SK-N-SH treated with all-trans-retinoic acid at 6 μM for 48 hours (cell line): ENCODE data around the gene ANO8.

Experiments used
- ARNTL ChIP-seq: fragments of 450-650 bp; formaldehyde crosslinking; IDR thresholded peaks from 2 replicates; pipeline ENCODE4 v1.5.0; 2020; ENCODE audit warnings: low read depth, mild to moderate bottlenecking, moderate library complexity, borderline replicate concordance
- BACH2 ChIP-seq: fragments of 250-450 bp; sonication (Bioruptor Pico); IDR thresholded peaks from 2 replicates; pipeline ENCODE4 v1.9.0; 2021; ENCODE audit warnings: mild to moderate bottlenecking, borderline replicate concordance
- CREB5 ChIP-seq: fragments of 250-450 bp; sonication (Bioruptor Pico); IDR thresholded peaks from 2 replicates; pipeline ENCODE4 v1.5.1; 2020; ENCODE audit warnings: low read depth, mild to moderate bottlenecking, moderate library complexity
- ESRRG ChIP-seq: fragments of 250-450 bp; sonication (Bioruptor Pico); IDR thresholded peaks from 2 replicates; pipeline ENCODE4 v1.6.1; 2021; ENCODE audit warnings: mild to moderate bottlenecking
- ISL1 ChIP-seq: fragments of 250-450 bp; sonication (Bioruptor Pico); IDR thresholded peaks from 2 replicates; pipeline ENCODE4 v2.1.2; 2022; ENCODE audit warnings: mild to moderate bottlenecking, moderate library complexity
- OSR1 ChIP-seq: fragments of 250-450 bp; sonication (Bioruptor Pico); IDR thresholded peaks from 2 replicates; pipeline ENCODE4 v1.8.0; 2022; ENCODE audit warnings: moderate library complexity, mild to moderate bottlenecking, inconsistent platforms
- PPARA ChIP-seq: fragments of 250-450 bp; sonication (Bioruptor Pico); IDR thresholded peaks from 2 replicates; pipeline ENCODE4 v1.5.0; 2020; ENCODE audit warnings: mild to moderate bottlenecking, borderline replicate concordance
- SNAI2 ChIP-seq: fragments of 250-450 bp; sonication (Bioruptor Pico); IDR thresholded peaks from 2 replicates; pipeline ENCODE4 v1.5.0; 2020; ENCODE audit warnings: mild to moderate bottlenecking, moderate library complexity
- TOX ChIP-seq: fragments of 250-450 bp; sonication (Bioruptor Pico); IDR thresholded peaks from 2 replicates; pipeline ENCODE4 v1.8.0; 2021; ENCODE audit warnings: mild to moderate bottlenecking, moderate library complexity, borderline replicate concordance
- ZFP30 ChIP-seq: fragments of 450-650 bp; formaldehyde crosslinking; IDR thresholded peaks from 2 replicates; pipeline ENCODE4 v1.5.0; 2022; ENCODE audit warnings: mild to moderate bottlenecking, moderate library complexity
- ZNF565 ChIP-seq: fragments of 450-650 bp; formaldehyde crosslinking; conservative IDR thresholded peaks from 2 replicates; pipeline ENCODE4 v1.5.0; 2020; ENCODE audit warnings: low read depth, mild to moderate bottlenecking, moderate library complexity
- ZNF70 ChIP-seq: fragments of 450-650 bp; formaldehyde crosslinking; IDR thresholded peaks from 2 replicates; pipeline ENCODE4 v1.5.0; 2020; ENCODE audit warnings: mild to moderate bottlenecking, moderate library complexity
- ZNF8 ChIP-seq: fragments of 450-650 bp; formaldehyde crosslinking; IDR thresholded peaks from 2 replicates; pipeline ENCODE4 v1.5.0; 2020; ENCODE audit warnings: mild to moderate bottlenecking, moderate library complexity
- TF ChIP-seq, protein P1 (sequence below): fragments of 250-450 bp; sonication (Bioruptor Pico); IDR thresholded peaks from 2 replicates; pipeline ENCODE4 v1.8.0; 2020; ENCODE audit warnings: mild to moderate bottlenecking, moderate library complexity, borderline replicate concordance

- TF ChIP-seq ZFP30 (CRISPR knock-in tag) (no peak), ZNF8 (no peak), ESRRG (no peak), PPARA (no peak), ISL1 (CRISPR knock-in tag) (no peak), OSR1 (CRISPR knock-in tag) (no peak), BACH2 (no peak), ZNF565 (CRISPR knock-in tag) (no peak), ARNTL (CRISPR knock-in tag) (no peak), CREB5 (CRISPR knock-in tag) (no peak), SNAI2 (CRISPR knock-in tag) (no peak), TOX (CRISPR knock-in tag) (no peak), ZNF70 (CRISPR knock-in tag) (no peak)
- TF ChIP-seq, protein P1, sequence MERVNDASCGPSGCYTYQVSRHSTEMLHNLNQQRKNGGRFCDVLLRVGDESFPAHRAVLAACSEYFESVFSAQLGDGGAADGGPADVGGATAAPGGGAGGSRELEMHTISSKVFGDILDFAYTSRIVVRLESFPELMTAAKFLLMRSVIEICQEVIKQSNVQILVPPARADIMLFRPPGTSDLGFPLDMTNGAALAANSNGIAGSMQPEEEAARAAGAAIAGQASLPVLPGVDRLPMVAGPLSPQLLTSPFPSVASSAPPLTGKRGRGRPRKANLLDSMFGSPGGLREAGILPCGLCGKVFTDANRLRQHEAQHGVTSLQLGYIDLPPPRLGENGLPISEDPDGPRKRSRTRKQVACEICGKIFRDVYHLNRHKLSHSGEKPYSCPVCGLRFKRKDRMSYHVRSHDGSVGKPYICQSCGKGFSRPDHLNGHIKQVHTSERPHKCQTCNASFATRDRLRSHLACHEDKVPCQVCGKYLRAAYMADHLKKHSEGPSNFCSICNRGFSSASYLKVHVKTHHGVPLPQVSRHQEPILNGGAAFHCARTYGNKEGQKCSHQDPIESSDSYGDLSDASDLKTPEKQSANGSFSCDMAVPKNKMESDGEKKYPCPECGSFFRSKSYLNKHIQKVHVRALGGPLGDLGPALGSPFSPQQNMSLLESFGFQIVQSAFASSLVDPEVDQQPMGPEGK (CRISPR knock-in tag): no peak
Measured at GRCh38 chr19:17286752-17287151, 47.9 kb downstream of the ANO8 start.
